H1 (cell line): ENCODE data around the gene FAM163A. TPM values are rescaled to one million over a fixed set of nuclear protein-coding genes. Genes with fewer than 3 reads are reported as not detected.

Experiments used
- CHD7 ChIP-seq: fragments of 300-600 bp; sonication (generic); IDR thresholded peaks from 2 replicates; pipeline ENCODE4 v1.7.1; 2012; ENCODE audit warnings: low read length, moderate library complexity, mild to moderate bottlenecking, inconsistent platforms; ENCODE audit not compliant: insufficient replicate concordance
- MAX ChIP-seq: IDR thresholded peaks from 2 replicates; pipeline ENCODE4 v1.6.1; 2012; ENCODE audit warnings: inconsistent platforms
- TAF7 ChIP-seq: optimal IDR thresholded peaks from 2 replicates; pipeline ENCODE3; 2011; ENCODE audit warnings: low read depth, mild to moderate bottlenecking, inconsistent platforms, low read length, moderate library complexity, borderline replicate concordance
- USF2 ChIP-seq: IDR thresholded peaks from 2 replicates; pipeline ENCODE4 v1.6.1; 2011; ENCODE audit warnings: low read length, improper control_type of control experiment
- polyA plus RNA-seq, 7 experiments: library from polyadenylated mRNA; depleted of rRNA in 3 of 7; stranded (reverse) in 5 of 7; unstranded in 2 of 7; fragments of >200 nt in 5 of 7; fragments of 200-250 nt in 2 of 7; gene quantifications; 1 replicate in 5 of 7; 2 replicates in 1 of 7; 4 replicates in 1 of 7; pipeline versions ENCODE4 v1.2.1 to v1.2.3, GENCODE V29; 2011 to 2013; ENCODE audit warnings: missing spikeins in 2 of 7, mixed read lengths in 2 of 7
- total RNA-seq: library from RNA; stranded (reverse); fragmentation: NEBNext Ultra II Directional; extraction: Animal tissue kit (Norgen Biotek cat#: 25700); gene quantifications from 2 replicates; pipeline ENCODE4 v1.2.1, GENCODE V29; 2021

Gene FAM163A
- total and polyA plus RNA-seq, 2 of the 8 experiments (the other 6 are each of a cell fraction or from before 2014, with no cell fraction given): 0.13 to 0.18 TPM

DNA sequence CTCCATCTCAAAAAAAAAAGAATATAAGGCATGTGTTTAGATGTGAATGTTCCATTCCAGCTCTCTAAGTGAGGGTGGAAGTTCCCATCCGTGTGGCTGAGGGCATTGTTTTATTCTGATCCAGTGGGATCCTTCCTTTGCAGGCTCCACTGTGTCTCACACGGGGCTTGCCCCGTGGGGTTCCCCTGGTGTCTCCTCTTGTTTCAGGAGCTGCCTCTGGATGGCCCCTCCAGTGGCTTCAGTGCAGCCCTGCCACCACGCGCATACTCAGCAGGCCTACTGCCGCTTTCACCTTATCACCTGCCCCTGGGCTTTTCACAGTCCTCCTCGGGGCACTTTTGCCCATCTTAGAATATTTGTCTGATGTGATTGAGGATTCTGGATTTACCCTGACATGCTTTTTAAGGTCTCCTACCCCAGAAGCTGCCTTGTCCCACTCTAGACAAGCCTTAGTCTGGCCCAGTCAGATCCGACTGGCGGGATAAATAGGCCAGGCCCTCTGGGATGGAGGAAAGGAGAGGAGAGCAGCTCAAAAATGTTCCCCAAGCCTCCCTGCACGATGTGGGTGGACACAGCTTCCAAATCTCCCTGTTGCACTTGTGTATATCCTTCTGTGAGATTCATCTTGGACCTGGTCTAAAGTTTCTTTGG lies 55.2 kb downstream of the FAM163A start (continued):
- TF ChIP-seq CHD7: no peak
- TF ChIP-seq USF2: no peak
- no peak for TF ChIP-seq TAF7
- no peak for TF ChIP-seq MAX
